ENCODE measurements around the gene PRSS38.

PRSS38 gene

DNA sequence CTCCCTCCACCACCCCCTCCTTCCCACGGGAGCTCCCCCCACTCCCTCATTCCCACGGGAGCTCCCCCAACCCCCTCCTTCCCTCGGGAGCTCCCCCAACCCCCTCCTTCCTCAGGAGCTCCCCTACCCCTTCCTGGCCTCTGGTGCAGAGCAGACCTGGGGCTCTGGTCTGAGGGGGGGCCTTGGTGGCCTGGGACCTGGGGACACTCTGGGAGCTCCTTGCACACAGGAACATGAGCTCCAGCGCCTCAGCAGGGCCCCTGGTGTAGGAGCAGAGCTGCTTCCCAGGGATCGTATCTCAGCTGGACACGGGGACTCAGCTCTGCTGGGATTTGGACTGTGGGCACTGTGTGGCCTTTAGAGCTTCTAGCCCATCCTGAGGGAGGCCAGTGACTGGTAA is 19.7 kb upstream of the PRSS38 start:
- Histone ChIP-seq H3K36me3 (ENCODE audit: control insufficient read depth, insufficient read depth, low read length) (no peaks in the 10 kb centered on the region), H3K79me2 (no peaks in the 10 kb centered on the region), H3K27me3 (ENCODE audit: control insufficient read depth, insufficient read depth, low read length) (no peaks in the 10 kb centered on the region), H3K9me3 (ENCODE audit: control insufficient read depth, low read length) (no peaks in the 10 kb centered on the region), H3K4me1 (no peaks in the 10 kb centered on the region), H3K4me2 (ENCODE audit: low read length) (no peak overlapping the region), H3K27ac (no peak overlapping the region), H3K4me3 (ENCODE audit: low read depth, low read length) (no peak overlapping the region), H2AFZ (no peak overlapping the region), H3K9ac (no peak overlapping the region)
- TF ChIP-seq, protein P1, sequence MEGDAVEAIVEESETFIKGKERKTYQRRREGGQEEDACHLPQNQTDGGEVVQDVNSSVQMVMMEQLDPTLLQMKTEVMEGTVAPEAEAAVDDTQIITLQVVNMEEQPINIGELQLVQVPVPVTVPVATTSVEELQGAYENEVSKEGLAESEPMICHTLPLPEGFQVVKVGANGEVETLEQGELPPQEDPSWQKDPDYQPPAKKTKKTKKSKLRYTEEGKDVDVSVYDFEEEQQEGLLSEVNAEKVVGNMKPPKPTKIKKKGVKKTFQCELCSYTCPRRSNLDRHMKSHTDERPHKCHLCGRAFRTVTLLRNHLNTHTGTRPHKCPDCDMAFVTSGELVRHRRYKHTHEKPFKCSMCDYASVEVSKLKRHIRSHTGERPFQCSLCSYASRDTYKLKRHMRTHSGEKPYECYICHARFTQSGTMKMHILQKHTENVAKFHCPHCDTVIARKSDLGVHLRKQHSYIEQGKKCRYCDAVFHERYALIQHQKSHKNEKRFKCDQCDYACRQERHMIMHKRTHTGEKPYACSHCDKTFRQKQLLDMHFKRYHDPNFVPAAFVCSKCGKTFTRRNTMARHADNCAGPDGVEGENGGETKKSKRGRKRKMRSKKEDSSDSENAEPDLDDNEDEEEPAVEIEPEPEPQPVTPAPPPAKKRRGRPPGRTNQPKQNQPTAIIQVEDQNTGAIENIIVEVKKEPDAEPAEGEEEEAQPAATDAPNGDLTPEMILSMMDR (IDR thresholded peaks at IDR 0.05) = no peak

DNA sequence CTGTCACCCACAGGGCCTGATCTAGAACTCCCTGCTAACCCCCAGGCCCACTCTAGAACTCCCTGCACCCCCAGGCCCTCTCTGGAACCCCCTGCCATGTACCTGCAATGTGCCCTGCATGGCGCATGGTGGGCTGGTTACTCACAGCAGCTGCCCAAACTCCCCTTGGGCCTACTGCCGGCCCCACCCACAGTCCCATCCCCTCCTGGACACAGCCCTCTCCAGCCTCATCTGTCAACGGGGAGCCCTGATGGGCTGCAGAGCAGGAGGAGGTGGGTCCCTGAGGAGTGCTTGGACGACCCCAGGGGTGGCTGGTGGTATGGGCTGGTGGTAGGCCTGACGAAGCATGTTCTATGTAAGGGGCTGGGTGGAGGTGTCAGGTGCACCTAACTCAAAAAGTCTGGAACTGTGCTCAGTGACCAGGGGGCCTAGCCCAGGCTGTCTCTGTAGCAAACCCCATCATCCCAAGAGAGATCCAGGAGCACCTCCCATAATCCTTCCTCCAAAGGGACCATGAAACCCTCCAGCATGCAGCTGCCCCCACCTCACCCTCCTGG is 19.0 kb upstream of the PRSS38 start:
- no peaks in the 10 kb centered on the region for H3K79me2 ChIP-seq
- TF ChIP-seq, protein P1 (IDR thresholded peaks at IDR 0.05) = no peak
- H3K4me1 ChIP-seq = no peaks in the 10 kb centered on the region
- H3K4me2 ChIP-seq (ENCODE audit: low read length) = no peak overlapping the region
- no peak overlapping the region for H3K4me3 ChIP-seq (ENCODE audit: low read depth, low read length)
- no peak overlapping the region for H3K27ac ChIP-seq
- H3K9ac ChIP-seq = no peak overlapping the region
- H3K9me3 ChIP-seq (ENCODE audit: control insufficient read depth, low read length) = no peaks in the 10 kb centered on the region
- H2AFZ ChIP-seq = no peak overlapping the region
- H3K36me3 ChIP-seq (ENCODE audit: control insufficient read depth, insufficient read depth, low read length) = no peaks in the 10 kb centered on the region
- H3K27me3 ChIP-seq (ENCODE audit: control insufficient read depth, insufficient read depth, low read length) = no peaks in the 10 kb centered on the region

DNA sequence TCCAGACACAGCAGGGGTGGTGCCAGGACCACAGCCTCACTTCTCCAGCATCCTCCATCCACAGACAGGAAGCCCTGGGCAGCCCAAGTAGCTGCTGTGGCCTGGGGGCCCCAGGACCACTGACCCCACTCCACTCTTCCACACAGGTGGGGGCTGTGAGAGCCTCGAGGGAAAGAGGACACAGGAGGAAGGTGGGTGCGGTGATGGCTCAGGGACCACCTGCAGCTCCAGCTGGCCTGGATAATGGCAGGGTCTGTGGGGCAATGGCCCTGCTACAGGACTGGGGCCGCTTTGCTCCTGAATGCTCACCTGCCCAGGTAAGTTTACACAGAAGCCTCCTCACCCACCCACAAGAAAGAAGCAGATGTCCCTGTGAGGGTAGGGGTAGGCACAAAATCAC is 18.3 kb upstream of the PRSS38 start:
- H2AFZ ChIP-seq = no peak overlapping the region
- H3K9ac ChIP-seq = no peak overlapping the region
- H3K4me3 ChIP-seq (ENCODE audit: low read depth, low read length) = no peak overlapping the region
- H3K27ac ChIP-seq = no peak overlapping the region
- H3K4me2 ChIP-seq (ENCODE audit: low read length) = no peak overlapping the region
- TF ChIP-seq, protein P1 (IDR thresholded peaks at IDR 0.05) = no peak
- no peaks in the 10 kb centered on the region for H3K27me3 ChIP-seq (ENCODE audit: control insufficient read depth, insufficient read depth, low read length)
- no peaks in the 10 kb centered on the region for H3K79me2 ChIP-seq
- H3K4me1 ChIP-seq = no peaks in the 10 kb centered on the region
- no peaks in the 10 kb centered on the region for H3K9me3 ChIP-seq (ENCODE audit: control insufficient read depth, low read length)
- no peaks in the 10 kb centered on the region for H3K36me3 ChIP-seq (ENCODE audit: control insufficient read depth, insufficient read depth, low read length)

DNA sequence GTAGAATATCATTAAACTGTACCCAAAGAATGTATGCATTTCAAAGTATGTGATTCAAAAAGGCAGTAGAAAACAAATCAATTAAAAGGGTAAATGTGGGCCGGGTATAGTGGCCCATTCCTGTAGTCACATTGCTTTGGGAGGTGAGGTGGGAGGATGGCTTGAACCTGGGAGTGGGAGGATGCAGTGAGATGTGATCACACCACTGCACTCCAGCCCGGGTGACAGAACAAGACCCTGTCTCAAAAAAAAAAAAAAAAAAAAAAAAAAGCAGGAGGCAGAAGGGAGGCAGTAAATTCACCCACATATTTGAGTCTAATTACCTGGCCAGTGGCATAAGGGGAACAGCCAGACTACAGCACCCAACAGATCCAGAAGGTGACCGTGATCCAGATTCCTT is 17.9 kb upstream of the PRSS38 start:
- Histone ChIP-seq H3K27me3 (ENCODE audit: control insufficient read depth, insufficient read depth, low read length) (no peaks in the 10 kb centered on the region), H3K9ac (no peak overlapping the region), H3K9me3 (ENCODE audit: control insufficient read depth, low read length) (no peaks in the 10 kb centered on the region), H3K4me2 (ENCODE audit: low read length) (no peak overlapping the region), H3K36me3 (ENCODE audit: control insufficient read depth, insufficient read depth, low read length) (no peaks in the 10 kb centered on the region), H3K79me2 (no peaks in the 10 kb centered on the region), H3K27ac (no peak overlapping the region), H2AFZ (no peak overlapping the region), H3K4me1 (no peaks in the 10 kb centered on the region), H3K4me3 (ENCODE audit: low read depth, low read length) (no peak overlapping the region)
- TF ChIP-seq, protein P1 (IDR thresholded peaks at IDR 0.05) = no peak

DNA sequence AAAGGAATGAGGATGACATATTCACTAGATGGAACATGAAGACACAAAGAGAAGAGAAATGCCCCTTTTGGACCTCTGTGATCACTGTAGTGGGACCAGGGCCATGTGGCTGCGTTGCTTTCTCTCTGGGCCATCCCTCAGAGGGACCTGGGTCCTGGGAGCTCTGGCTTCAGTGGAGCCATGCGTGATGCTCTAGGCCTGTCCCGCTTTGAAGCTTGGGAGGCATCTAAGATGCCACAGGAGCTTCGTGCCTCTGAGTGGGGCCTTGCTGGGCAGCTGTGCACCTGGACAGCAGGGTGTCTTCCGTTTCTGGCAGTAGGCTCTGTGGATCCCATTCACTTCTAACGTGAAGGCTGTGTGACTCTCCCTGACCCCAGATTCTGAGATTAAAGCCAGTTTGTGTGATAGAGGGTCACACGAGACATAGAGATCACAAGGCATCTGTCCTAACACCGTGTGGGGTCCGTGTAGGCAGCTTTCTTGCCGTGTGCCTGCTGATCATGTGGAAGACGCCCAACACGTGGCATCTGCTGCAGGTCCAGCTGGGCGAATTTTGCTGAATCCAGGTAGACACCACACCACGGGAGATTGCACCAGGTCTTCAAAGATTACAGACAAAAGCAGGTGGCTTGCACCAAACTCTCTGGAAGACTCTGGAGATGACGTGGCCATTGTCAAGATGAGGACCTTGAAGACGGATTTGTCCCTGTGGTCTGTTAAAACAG is 17.2 kb upstream of the PRSS38 start:
- H3K4me1 ChIP-seq = no peaks in the 10 kb centered on the region
- H2AFZ ChIP-seq = no peak overlapping the region
- H3K4me2 ChIP-seq (ENCODE audit: low read length) = no peak overlapping the region
- H3K9ac ChIP-seq = no peak overlapping the region
- no peak overlapping the region for H3K4me3 ChIP-seq (ENCODE audit: low read depth, low read length)
- H3K9me3 ChIP-seq (ENCODE audit: control insufficient read depth, low read length) = no peaks in the 10 kb centered on the region
- TF ChIP-seq, protein P1 (IDR thresholded peaks at IDR 0.05) = no peak
- H3K79me2 ChIP-seq = no peaks in the 10 kb centered on the region
- H3K36me3 ChIP-seq (ENCODE audit: control insufficient read depth, insufficient read depth, low read length) = no peaks in the 10 kb centered on the region
- no peak overlapping the region for H3K27ac ChIP-seq
- no peaks in the 10 kb centered on the region for H3K27me3 ChIP-seq (ENCODE audit: control insufficient read depth, insufficient read depth, low read length)
